HG03095 (cell line): ENCODE results near the gene AHNAK.
"Not testable (repeated sequence)": the region's sequence is repeated elsewhere in the genome, so short reads cannot be mapped to it uniquely, and the experiment has no call there.

ENCODE experiments used
- ATAC-seq: cut with Tn5 transposase; IDR thresholded peaks from one replicate; pipeline ENCODE4 v1.9.1; 2021; ENCODE audit warnings: moderate library complexity; ENCODE audit not compliant: unreplicated experiment

Gene AHNAK

GRCh38 chr11:62534779-62535545 is 11.6 kb downstream of the AHNAK start:
- ATAC-seq = no peak

DNA sequence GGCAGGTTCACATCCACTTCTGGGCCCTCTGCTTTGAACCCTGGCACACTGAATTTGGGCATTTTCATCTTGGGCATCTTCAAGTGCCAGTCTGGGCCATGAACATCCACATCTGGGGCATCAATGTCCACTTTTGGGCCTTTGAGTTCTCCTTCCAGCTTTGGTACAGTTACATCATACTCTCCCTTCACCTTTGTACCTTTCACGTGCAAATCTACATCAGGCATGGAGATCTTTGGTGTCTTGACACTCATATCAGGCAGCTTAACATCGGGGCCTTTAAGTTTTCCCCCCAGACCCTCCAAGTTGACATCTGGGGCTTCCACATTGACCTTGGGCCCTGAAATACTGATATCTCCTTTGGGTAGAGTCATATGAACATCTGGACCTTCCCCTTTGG is 14.5 kb downstream of the AHNAK start:
- no peak for ATAC-seq

- ATAC-seq = no peak
These were observed 29.8 kb downstream of the AHNAK start for GRCh38 chr11:62516736-62517371.

- no peak for ATAC-seq
These were observed 32.5 kb downstream of the AHNAK start for GRCh38 chr11:62514151-62514550.

DNA sequence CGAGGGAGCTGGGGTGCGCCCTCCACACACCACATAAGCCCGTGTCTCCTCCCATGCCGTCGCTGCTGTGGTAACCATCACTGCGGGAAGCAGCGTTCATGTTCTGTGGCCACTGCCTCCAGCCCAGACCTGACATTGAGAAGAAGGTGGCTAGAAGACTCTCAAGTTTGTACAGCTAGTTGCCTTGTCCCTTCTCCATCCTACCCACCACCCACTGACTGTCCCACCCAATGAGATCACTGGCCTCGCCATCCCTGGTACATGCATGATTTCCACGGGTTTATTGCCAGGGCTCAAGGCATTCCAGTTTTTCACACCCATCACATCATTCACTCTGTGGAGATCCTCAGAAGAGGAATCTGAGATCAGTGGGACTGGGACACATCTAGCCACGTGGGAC is 33.0 kb downstream of the AHNAK start:
- ATAC-seq = no peak

- ATAC-seq = no peak
These were observed 33.6 kb downstream of the AHNAK start for GRCh38 chr11:62512961-62513360.

- no peak for ATAC-seq
These were observed 38.1 kb downstream of the AHNAK start for GRCh38 chr11:62508336-62509058.

DNA sequence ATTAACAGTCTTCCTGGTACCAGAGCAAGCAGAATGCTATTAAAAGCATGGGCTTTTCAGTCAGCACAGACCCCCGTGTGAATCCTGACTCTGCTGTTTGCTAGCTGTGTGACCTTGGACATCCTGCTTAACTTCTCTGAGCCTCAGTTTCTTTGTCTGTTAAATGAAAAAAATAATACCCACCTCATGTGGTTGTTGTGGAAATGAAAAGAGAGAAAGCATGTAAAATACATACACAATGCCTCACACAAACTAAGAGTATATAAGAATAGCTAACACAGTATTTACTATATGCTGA is 39.5 kb downstream of the AHNAK start:
- ATAC-seq = no peak

GRCh38 chr11:62506413-62507124 is 40.0 kb downstream of the AHNAK start:
- no peak for ATAC-seq

- ATAC-seq = no peak
These were observed 41.0 kb downstream of the AHNAK start for GRCh38 chr11:62505440-62506091.

DNA sequence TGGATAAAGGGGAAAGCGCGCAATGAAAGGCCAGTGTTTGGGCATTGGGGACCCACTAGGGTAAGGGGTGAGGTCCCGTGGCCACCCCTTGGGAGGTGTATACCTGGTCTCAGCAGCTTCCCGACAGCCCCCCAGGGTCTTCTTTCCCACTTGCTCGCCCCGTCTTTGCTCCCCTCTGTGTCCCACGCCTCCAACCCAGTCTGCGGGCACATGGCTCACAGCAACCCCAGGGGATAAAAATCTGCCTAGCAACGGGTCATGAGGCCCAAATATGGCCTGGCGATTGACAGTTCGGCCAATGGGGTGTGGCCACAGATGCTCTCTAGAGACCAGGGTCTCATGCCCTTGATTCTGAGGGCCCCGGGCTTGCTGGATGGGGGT is 41.6 kb downstream of the AHNAK start:
- no peak for ATAC-seq

DNA sequence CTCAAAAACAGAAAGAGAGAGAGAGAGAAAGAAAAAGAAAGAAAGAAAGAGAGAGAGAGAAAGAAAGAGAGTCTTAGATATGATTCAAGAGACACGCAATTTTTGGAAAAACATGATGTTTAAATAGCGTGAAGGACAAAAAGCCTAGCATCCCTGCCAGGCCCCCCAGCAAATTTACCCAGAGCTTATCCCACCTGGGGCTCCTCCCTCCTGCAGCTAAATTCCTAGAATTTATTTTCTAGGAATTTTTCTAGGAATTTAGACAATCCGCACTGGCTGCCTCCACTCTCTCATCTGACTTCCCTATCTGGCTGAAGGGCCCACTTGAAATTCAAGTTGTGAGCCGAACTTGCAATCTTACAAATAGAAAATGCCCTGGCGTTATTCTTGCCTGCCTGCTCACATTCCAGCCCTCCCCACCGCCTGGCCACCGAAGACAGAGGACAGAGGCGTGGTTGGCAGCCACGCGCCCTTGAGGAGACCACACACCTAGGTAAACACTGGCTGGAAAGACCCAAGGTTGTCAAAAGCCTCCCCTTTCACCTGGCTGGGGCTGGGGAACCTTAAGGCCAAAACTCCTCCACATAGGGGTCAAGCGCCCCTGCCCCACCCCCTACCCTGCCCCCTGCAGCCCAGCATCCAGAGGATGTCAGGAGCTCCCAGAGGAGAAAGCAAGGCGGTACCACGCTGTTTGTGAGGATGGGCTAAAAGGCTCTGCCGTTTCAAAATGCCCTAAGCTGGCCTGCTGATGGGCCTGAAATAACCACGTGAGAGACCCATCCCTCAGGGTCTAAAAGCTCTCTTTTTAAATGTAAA is 42.2 kb downstream of the AHNAK start:
- no peak for ATAC-seq

GRCh38 chr11:62502030-62502730 is 44.4 kb downstream of the AHNAK start:
- ATAC-seq = no peak

DNA sequence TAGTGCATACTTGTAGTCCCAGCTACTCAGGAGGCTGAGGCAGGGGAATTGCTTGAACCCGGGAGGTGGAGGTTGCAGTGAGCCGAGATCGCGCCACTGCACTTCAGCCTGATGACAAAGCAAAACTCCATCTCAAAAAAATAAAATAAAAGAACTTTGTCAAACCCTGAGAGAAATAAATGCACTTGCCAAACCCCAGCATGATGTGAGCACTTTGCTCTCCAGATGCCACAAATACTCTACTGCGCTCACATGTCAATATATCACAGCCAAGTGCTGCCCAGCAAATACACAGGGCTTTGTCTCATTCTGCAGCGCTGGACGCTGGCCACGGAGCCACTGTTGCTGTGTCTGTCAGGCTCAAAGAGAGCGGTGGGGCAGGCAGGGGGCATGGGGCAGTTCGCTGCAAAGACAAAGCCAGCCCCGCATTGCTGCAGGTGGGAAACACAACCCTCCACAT is 45.1 kb downstream of the AHNAK start:
- ATAC-seq = no peak

DNA sequence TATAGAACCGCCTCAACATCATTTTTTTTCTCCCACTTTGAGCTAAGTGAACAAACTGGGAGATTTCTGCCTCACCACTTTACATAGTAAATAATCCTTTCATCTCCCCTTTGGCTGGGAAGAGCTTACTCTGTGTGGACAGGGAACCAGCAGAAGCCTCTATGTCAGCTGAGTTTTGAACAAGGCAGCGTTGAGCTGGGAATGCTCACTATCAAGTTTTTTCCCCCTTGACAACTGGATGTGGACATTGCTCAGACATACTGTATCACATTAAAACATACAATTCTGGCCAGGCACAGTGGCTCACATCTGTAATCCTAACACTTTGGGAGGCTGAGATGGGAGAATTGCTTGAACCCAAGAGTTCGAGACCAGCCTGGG is 46.0 kb downstream of the AHNAK start:
- no peak for ATAC-seq

DNA sequence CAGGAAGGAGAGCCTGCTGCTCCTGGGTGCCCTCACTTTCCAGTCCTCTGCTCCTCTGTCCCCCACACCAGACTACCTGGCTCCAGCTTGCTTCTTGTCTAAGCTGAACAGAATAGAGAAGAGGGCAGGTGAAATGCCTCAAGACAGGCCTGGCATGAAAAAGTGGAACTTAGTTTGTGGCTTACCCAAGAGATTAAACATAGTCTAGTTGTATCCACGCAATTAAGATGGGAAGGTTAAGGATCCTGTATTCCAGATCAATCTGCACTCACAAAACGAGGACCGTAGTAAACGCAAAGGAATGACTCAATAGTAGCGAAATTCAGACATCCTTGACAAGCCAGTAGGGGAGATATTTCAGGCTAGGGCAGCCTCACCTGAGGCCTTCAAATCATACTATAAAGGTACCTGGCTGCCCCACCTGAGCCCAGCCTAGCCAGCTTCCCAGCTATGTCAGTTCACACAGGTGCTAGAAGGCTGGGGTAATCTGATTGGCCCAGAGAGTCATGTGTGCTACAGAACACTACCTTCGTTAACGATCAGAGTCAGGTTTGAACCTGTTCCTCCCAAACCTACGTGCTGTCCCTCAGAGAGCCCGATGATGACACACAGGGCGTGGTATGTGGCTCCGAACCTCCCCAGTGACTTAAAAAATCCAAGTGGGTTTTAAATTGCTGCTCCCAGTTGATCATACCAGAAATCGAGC is 46.5 kb downstream of the AHNAK start:
- no peak for ATAC-seq

- ATAC-seq = not testable (repeated sequence)
These were observed 47.2 kb downstream of the AHNAK start for GRCh38 chr11:62499311-62499943.

DNA sequence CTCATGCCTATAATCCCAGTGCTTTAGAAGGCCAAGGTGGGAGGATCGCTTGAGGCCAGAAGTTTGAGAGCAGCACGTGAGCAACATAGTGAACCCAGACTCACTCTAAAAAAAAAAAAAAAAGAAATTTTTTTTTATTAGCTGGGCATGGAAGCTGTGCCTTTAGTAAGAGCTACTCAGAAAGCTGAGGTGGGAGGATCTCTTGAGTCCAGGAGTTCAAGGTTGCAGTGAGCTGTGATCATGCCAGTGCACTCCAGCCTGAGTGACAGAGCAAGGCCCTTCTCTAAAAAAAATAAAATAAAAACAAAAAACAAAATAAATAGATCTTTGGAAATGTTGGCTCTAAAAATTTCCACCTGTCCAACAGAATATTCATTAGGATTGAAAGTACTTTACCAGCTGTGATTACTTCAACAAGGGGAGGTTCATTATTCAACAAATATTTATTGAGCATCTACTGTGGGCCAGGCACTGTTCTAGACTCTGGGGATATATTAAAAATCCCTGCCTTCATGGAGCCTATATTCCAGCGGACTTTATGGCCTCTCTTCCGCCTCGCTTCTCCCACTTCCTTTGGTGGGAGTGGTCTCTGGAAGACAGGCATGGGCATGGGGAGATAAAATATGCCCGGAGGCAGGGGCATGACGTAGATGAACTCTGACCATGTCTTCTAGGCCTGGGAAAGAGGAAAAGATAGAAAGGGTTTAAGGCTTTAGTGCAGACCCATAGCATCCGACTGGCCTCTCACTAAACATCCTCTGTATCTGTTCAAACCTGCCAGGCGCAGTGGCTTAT is 47.9 kb downstream of the AHNAK start:
- no peak for ATAC-seq
